Measurements from ENCODE around the gene ASCC1. TPM values are rescaled to one million over a fixed set of nuclear protein-coding genes. Genes with fewer than 3 reads are reported as not detected.

Gene ASCC1
- total RNA-seq, 1 experiment from 2014 or later = 15.7 TPM

DNA sequence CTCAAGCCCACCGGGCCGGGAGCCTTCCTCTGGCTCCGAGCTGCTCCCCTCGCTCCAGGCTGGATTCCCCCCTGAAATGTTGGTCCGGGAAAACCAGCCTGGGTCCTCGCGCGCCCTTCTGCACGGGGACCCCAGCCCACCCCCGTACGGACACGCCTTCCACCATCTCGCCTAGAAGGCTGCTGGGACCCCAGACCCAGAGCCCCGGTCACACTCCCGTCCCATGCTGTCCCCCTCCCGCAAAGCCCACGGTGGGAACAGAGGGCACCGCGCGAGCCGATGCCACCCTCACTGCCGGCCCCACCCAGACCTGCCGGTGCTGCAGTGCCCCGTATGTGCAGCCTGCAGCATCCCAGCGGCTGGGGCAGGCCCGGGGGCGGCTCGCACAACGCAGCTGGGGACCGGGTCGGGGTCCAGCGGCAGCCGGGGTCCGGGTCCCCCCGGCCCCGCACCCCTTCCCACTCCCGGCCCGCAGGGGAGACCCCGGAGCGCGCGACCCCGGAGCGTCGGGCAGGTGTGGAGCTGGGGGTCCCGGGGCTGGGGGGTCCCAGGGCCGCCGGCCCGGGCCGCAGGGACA, 128.6 kb downstream of the ASCC1 start:
- no peaks in the 10 kb centered on the region for H3K36me3 ChIP-seq (ENCODE audit: low read depth, low read length)
- CTCF ChIA-PET = no interaction called here
- TF ChIP-seq EZH2phosphoT487 (IDR thresholded peaks at IDR 0.05; ENCODE audit: borderline replicate concordance, low read length) (no peak), EZH2 (IDR thresholded peaks at IDR 0.05; ENCODE audit: low read length, unreplicated experiment) (no peak)
- no peak for DNase-seq
- no peak overlapping the region for H3K27ac ChIP-seq (ENCODE audit: low read length)
- POLR2A ChIA-PET (ENCODE audit: unreplicated experiment) = no interaction called here
- H4K20me1 ChIP-seq (ENCODE audit: low read length) = no peaks in the 10 kb centered on the region
- no peaks in the 10 kb centered on the region for H3K9me3 ChIP-seq (ENCODE audit: low read length)
- no peaks in the 10 kb centered on the region for H3F3A ChIP-seq (ENCODE audit: low read length, unreplicated experiment)
- no peaks in the 10 kb centered on the region for H3K27me3 ChIP-seq (ENCODE audit: low read length)
- intact Hi-C loops (cut with micrococcal nuclease) = no loop called here
- H3K9ac ChIP-seq (ENCODE audit: low read length) = no peak overlapping the region
- no peaks in the 10 kb centered on the region for H3K79me2 ChIP-seq (ENCODE audit: low read length)
- no peak overlapping the region for H3K4me2 ChIP-seq (ENCODE audit: low read length)
- no peak overlapping the region for H2AFZ ChIP-seq (ENCODE audit: low read length)
- H3K4me1 ChIP-seq (ENCODE audit: insufficient read depth, low read length) = no peaks in the 10 kb centered on the region
- H3K9me2 ChIP-seq (replicated peaks; ENCODE audit: low read length) = no peaks in the 10 kb centered on the region
- no peak for ATAC-seq
- no TSS peak for BruUV-seq (replicated peaks)
- no peak overlapping the region for H3K4me3 ChIP-seq (ENCODE audit: low read length)

DNA sequence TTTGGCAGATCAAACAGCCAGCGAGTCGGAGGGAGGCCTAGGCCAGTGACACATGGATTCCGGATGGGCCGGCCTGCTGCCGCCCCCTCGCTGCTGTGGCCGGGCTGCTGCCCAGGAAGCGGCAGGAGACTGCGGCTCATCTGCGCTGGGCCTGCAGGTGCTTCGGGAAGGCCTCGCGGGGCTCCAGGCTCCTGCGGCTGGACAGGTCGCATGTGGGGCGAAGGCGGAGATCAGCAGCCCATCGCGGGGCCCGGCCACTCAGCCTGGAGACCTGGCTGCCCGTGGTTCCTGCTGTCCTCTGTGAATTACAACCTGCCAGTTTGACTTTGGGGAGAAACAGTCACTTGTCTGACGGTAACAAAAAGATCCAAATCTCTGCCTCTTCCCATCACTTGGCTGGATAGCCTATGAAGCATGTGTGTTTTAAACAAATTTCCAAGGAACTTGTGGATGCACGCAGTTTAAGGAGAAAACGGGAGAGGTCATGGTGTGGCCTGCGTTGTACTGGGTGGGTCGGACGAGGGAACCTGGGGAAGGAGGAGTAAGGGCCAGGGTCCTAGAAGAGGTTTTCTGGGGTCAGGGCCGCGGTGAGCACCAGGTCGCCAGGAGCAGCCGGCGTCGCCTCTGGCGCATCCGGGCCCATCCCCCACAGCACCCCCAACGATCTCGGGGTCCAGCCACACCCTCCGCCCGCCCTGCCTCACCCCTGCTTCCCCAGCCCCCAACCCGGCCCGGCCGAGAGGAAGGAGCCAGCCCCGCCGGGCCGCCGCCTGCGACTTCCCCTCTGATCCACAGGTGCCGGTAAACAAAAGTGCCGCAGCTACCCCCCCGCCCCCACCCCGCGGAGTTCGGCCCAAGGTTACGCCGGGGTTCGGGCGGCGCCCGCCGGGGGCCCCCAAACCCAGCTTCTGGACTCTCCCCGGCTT, 129.3 kb downstream of the ASCC1 start:
- no peaks in the 10 kb centered on the region for H3K27me3 ChIP-seq (ENCODE audit: low read length)
- no peak overlapping the region for H3K4me3 ChIP-seq (ENCODE audit: low read length)
- DNase-seq = no peak
- H3K9ac ChIP-seq (ENCODE audit: low read length) = no peak overlapping the region
- no peaks in the 10 kb centered on the region for H3F3A ChIP-seq (ENCODE audit: low read length, unreplicated experiment)
- H3K79me2 ChIP-seq (ENCODE audit: low read length) = no peaks in the 10 kb centered on the region
- ATAC-seq = no peak
- POLR2A ChIA-PET (ENCODE audit: unreplicated experiment) = no interaction called here
- no peaks in the 10 kb centered on the region for H3K9me2 ChIP-seq (replicated peaks; ENCODE audit: low read length)
- no peaks in the 10 kb centered on the region for H3K9me3 ChIP-seq (ENCODE audit: low read length)
- H4K20me1 ChIP-seq (ENCODE audit: low read length) = no peaks in the 10 kb centered on the region
- TF ChIP-seq EZH2phosphoT487 (IDR thresholded peaks at IDR 0.05; ENCODE audit: borderline replicate concordance, low read length) (no peak), EZH2 (IDR thresholded peaks at IDR 0.05; ENCODE audit: low read length, unreplicated experiment) (no peak)
- no peak overlapping the region for H3K27ac ChIP-seq (ENCODE audit: low read length)
- H2AFZ ChIP-seq (ENCODE audit: low read length) = no peak overlapping the region
- H3K4me1 ChIP-seq (ENCODE audit: insufficient read depth, low read length) = peaks cover 7% of the 10 kb centered on the region
- H3K36me3 ChIP-seq (ENCODE audit: low read depth, low read length) = no peaks in the 10 kb centered on the region
- H3K4me2 ChIP-seq (ENCODE audit: low read length) = no peak overlapping the region
- CTCF ChIA-PET = no interaction called here
- no TSS peak for BruUV-seq (replicated peaks)
- intact Hi-C loops (cut with micrococcal nuclease) = no loop called here

DNA sequence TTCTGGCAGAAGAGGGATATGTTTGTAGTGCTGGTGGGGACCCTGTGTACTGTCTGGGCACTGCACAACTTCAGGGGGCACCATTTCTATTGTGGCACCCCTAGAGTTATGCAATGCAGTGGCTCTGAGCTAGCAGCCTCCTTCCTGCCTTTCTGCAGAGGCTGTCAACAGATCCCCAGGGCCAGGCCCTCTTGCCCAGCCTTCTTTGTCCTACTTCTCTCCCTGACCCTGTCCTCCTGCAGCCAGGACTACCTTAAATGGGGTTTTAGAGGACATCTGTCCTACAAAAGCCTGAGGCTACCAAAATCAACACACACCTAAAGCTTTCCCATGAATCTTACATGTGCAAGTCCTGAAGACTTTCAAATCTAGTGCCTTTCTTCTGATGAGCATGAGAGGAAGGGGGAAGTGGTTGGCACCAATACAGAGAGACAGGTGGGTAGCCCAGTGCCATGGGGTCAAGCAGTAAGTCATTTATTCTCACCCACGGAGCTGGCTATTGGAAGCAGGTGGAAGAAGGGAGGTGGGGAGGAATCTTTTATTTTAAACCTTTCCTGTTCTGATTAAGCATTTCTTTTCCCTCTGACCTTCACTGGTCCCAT, 130.1 kb downstream of the ASCC1 start:
- no peak overlapping the region for H3K4me2 ChIP-seq (ENCODE audit: low read length)
- no peaks in the 10 kb centered on the region for H3K79me2 ChIP-seq (ENCODE audit: low read length)
- H3K4me3 ChIP-seq (ENCODE audit: low read length) = no peak overlapping the region
- H3K27ac ChIP-seq (ENCODE audit: low read length) = no peak overlapping the region
- ChIA-PET POLR2A (ENCODE audit: unreplicated experiment) (no interaction called here), CTCF (no interaction called here)
- no peak for ATAC-seq
- H3F3A ChIP-seq (ENCODE audit: low read length, unreplicated experiment) = no peaks in the 10 kb centered on the region
- no peak for DNase-seq
- H3K9me2 ChIP-seq (replicated peaks; ENCODE audit: low read length) = no peaks in the 10 kb centered on the region
- H3K4me1 ChIP-seq (ENCODE audit: insufficient read depth, low read length) = peaks cover 12% of the 10 kb centered on the region
- H3K36me3 ChIP-seq (ENCODE audit: low read depth, low read length) = no peaks in the 10 kb centered on the region
- no peaks in the 10 kb centered on the region for H3K9me3 ChIP-seq (ENCODE audit: low read length)
- H2AFZ ChIP-seq (ENCODE audit: low read length) = no peak overlapping the region
- no peak overlapping the region for H3K9ac ChIP-seq (ENCODE audit: low read length)
- H4K20me1 ChIP-seq (ENCODE audit: low read length) = no peaks in the 10 kb centered on the region
- no peaks in the 10 kb centered on the region for H3K27me3 ChIP-seq (ENCODE audit: low read length)
- intact Hi-C loops (cut with micrococcal nuclease) = no loop called here
- no peak for TF ChIP-seq EZH2phosphoT487 (IDR thresholded peaks at IDR 0.05; ENCODE audit: borderline replicate concordance, low read length)
- TF ChIP-seq, protein P1, sequence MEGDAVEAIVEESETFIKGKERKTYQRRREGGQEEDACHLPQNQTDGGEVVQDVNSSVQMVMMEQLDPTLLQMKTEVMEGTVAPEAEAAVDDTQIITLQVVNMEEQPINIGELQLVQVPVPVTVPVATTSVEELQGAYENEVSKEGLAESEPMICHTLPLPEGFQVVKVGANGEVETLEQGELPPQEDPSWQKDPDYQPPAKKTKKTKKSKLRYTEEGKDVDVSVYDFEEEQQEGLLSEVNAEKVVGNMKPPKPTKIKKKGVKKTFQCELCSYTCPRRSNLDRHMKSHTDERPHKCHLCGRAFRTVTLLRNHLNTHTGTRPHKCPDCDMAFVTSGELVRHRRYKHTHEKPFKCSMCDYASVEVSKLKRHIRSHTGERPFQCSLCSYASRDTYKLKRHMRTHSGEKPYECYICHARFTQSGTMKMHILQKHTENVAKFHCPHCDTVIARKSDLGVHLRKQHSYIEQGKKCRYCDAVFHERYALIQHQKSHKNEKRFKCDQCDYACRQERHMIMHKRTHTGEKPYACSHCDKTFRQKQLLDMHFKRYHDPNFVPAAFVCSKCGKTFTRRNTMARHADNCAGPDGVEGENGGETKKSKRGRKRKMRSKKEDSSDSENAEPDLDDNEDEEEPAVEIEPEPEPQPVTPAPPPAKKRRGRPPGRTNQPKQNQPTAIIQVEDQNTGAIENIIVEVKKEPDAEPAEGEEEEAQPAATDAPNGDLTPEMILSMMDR (conservative IDR thresholded peaks at IDR 0.05; ENCODE audit: low read depth, low read length) = no peak
- TF ChIP-seq EZH2 (IDR thresholded peaks at IDR 0.05; ENCODE audit: low read length, unreplicated experiment) = no peak
- BruUV-seq (replicated peaks) = no TSS peak

Data from PC-3 (cell line).